GM12892 (cell line): ENCODE measurements around the gene NPAS1.
"Not testable (repeated sequence)": the region's sequence is repeated elsewhere in the genome, so short reads cannot be mapped to it uniquely, and the experiment has no call there.

Source experiments
- DNase-seq: peaks from one replicate; pipeline ENCODE4 v3.0.0; 2011; ENCODE audit not compliant: insufficient read length
- FAIRE-seq: peaks from 2 replicates; lab custom pipeline; 2011; peaks lifted over from hg19 to GRCh38; lab: Jason Lieb, UNC
- POLR2A ChIP-seq: IDR thresholded peaks from 2 replicates; pipeline ENCODE4 v1.6.1; 2011; ENCODE audit warnings: low read depth, low read length, control low read depth
- POLR2AphosphoS5 ChIP-seq: IDR thresholded peaks from 2 replicates; pipeline ENCODE4 v1.6.1; 2011; ENCODE audit warnings: low read depth, low read length, control low read depth
- TAF1 ChIP-seq: IDR thresholded peaks from 2 replicates; pipeline ENCODE4 v1.6.1; 2011; ENCODE audit warnings: low read depth, mild to moderate bottlenecking, control low read depth, low read length, borderline replicate concordance

The NPAS1 gene

DNA sequence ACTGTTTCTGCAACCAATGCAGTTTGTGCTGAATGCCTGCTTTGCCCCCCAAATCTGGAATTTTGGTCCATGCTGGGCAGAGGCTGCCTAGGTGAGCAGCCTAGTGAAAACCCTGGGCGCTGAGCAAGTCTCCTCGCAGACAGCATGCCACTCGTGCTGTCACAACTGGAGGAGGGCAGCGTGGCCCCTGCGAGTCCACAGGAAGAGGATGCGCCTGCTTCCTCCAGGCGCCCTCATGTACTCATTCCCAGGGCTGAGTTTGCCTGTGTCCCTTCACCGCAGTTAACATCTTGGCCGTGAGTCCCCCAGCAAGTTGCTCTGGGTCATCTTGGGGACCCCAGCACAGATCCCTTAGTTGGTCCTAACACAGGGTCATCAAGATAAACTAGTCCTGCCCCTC, 55.0 kb downstream of the NPAS1 start:
- TF ChIP-seq POLR2AphosphoS5, result no peak
- no peak for TF ChIP-seq POLR2A
- no peak for TF ChIP-seq TAF1
- FAIRE-seq (no peak), DNase-seq (no peak)

DNA sequence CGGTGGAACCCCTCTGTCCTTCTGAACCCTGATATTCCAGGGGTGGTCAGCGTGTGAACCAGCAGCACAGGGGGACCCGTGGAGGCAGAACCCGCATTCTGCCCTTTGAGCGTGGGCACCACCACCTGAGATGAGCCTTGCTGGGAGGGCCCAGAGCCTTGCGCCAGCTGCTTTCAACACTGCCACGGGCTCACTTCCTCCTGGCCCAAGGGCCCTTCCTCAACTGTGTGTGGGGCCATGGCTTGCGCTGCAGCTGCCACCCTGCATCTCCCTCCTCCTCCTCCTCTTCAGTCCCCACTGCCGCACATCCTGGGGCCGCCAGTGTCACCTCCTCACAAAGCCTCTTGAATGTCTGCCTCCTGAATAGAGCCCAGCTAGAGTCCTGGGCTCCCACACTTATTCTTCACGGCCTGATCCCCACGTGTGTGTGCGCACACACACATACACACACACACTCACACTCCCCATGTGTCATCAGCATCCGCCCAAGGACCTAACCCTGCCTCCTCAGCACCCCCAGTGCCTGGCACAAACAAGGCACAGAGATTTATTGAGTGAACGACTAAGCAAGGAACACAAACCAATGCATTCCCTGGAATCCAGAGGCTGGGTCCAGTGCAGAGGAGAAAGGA, 55.7 kb downstream of the NPAS1 start:
- DNase-seq, result no peak
- TF ChIP-seq TAF1, result no peak
- FAIRE-seq, result no peak

- FAIRE-seq (no peak), DNase-seq (no peak)
- no peak for TF ChIP-seq TAF1
- TF ChIP-seq POLR2AphosphoS5, result no peak
- TF ChIP-seq POLR2A, result no peak
These were observed 56.3 kb downstream of the NPAS1 start for GRCh38 chr19:47075941-47076340.

- DNase-seq, FAIRE-seq: not testable (repeated sequence)
These were observed 58.7 kb downstream of the NPAS1 start for GRCh38 chr19:47078351-47078750.

DNA sequence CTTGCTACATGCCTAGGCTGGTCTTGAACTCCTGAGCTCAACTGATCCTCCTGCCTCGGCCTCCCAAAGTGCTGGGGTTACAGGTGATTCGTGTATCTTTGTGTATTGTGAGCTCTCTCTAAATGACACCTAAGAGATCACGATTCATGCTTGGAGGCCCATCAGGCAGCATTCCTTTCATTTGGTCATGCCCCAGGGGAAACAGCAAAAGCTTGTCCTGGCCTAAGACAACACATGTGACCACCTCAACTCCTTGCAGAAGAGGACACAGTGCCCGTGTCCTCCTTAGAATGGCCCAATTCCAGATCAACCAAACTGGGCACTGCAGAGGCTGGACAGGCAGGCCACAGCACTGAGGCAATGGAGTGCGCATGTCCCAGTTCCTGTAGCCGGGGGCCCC, 61.5 kb downstream of the NPAS1 start:
- FAIRE-seq, result no peak

GRCh38 chr19:47082493-47082892, 62.9 kb downstream of the NPAS1 start:
- DNase-seq (no peak), FAIRE-seq (no peak)
- TF ChIP-seq POLR2AphosphoS5 (no peak), TAF1 (no peak), POLR2A (no peak)

More for the DNA sequence above, 61.5 kb downstream of the NPAS1 start:
- DNase-seq, result no peak
- TF ChIP-seq TAF1, result no peak
- TF ChIP-seq POLR2AphosphoS5, result no peak
- no peak for TF ChIP-seq POLR2A

GRCh38 chr19:47084879-47085439, 65.3 kb downstream of the NPAS1 start:
- DNase-seq (no peak), FAIRE-seq (no peak)
- TF ChIP-seq POLR2A (no peak), TAF1 (no peak), POLR2AphosphoS5 (no peak)

DNA sequence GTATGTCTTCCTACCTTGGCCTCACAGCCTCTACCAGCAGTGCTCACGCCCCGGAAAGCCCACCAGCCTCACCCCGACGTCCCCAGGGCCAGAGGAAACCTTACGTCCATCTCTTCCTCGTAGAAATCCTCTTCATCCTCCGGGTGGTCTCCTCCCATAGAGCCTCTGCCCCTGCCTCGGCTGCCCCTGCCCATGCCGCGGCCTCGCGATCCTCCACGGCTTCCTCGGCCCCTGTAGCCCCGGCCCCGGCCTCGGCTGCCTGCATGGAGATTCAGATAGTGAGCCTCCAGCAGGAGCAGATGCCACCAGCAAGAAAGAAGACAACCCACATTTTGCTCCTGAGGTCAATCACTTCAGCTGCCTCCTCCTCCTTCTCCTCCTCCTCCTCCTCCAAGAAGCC, 66.6 kb downstream of the NPAS1 start:
- DNase-seq (no peak), FAIRE-seq (no peak)
- TF ChIP-seq POLR2AphosphoS5 (no peak), TAF1 (no peak), POLR2A (no peak)

DNA sequence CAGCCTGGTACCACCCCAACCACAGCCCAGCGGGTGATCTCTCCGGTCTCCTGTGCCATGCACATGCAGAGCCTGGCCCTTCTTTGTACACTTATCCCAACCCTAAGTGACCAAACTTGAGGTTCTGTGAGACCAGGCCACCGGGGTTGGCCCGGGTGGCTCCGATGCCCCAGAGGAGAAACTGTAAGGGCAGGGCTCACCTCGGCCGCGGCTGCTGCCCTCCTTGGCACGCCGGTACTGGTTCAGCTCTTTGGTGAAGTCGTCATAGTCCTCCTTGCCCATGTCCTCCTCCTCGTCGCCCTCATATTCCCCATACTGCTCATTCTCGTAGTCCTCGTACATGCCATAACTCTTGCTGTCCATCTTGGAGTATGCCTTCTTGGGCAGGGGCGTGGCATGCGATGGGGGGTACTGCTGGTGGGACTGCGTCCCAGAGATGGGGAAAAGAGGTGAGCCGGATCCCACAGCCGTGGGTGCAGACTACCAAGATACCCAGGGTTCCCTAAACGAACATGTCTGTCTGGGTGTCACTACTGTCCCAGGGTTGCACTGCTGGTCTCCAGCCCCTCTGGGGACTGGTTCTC, 70.2 kb downstream of the NPAS1 start:
- no peak for TF ChIP-seq TAF1
- no peak for TF ChIP-seq POLR2A
- TF ChIP-seq POLR2AphosphoS5, result no peak
- FAIRE-seq (no peak), DNase-seq (no peak)

- no peak for TF ChIP-seq TAF1
- TF ChIP-seq POLR2A, result no peak
- no peak for TF ChIP-seq POLR2AphosphoS5
- DNase-seq, result no peak
- FAIRE-seq, result no peak
These were observed 73.6 kb downstream of the NPAS1 start for GRCh38 chr19:47093254-47093653.

GRCh38 chr19:47093841-47094240, 74.2 kb downstream of the NPAS1 start:
- DNase-seq, result no peak
- peak; percentile 9 for FAIRE-seq
- TF ChIP-seq TAF1 (0 out of 2 replicates have a peak, but pooled peaks have one; percentile 18), POLR2AphosphoS5 (peak; percentile 71), POLR2A (peak; percentile 68; the same call in 1 of the 2 replicates)

DNA sequence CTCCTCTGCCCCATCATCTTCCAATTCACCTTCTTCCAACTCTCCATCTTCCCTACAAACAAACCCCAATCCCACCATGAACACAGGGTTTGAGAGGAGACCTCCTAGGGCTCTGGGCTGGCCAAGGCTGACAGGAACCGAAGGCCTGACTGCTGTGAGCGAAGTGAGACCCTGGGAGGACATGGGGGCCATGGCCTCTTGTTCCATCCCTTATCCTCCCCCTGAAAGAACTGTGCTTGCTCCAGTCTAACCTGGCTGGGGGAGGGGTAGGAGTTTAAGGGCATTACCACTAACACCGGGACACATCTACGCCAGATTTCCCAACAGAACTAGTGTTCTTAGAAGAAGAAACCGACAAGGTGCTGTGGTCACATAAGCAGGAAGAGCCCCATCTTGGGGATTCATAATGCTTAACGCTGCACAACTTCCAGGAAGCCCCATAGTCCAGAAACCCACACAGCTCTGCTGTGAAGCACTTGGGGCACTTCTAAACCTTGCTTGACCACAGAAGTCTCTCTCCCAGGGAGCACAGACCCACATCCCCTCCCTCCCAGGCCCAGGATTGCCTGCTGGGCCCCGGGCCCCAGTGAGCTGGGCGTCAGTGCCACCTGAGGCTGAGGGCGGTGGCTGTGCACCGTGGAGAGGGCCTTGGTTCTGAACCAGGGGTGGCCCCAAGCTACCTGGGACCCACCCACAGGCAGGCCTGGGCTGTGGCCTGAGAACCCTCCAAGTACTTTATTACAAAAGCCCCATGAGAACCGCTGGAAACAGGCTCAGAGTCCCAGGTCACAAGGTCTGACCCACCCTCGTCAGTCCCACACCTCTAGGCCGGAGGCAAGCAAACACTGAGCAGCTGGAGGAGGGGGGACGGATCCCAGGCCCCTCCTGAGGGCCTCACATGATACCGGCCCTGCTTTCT, 75.2 kb downstream of the NPAS1 start:
- no peak for DNase-seq
- TF ChIP-seq POLR2AphosphoS5, result peak; percentile 15; the same call in 1 of the 2 replicates
- no peak for TF ChIP-seq TAF1
- no peak for FAIRE-seq
